ENCODE measurements around the gene CEP164.

The CEP164 gene

DNA sequence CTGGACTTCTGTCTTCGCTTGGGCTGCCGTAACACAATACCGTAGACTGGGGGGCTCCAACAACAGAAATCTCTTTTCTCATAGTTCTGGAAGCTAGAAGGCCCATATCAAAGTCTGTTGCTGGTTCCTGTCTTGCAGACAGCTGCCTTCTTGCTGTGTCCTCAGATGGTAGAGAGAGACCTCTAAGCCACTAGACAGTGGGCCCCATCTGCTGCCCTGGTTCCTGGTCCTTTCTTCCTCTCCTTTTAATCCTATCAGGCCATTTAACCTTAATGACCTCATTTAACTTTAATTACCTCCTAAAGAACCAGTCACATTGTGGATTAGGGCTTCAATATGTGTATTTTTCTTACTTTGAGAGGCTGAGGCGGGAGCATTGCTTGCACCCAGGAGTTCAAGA is 9.4 kb downstream of the CEP164 start:
- ChIA-PET CTCF (no interaction called here), POLR2A (ENCODE audit: low non-redundant PET) (interaction anchor here (0.6 kb wide), 1 partner anchor 70 kb away, joined by 5 read pairs; no protein-coding TSS in a partner anchor)
- TF ChIP-seq, protein P1, sequence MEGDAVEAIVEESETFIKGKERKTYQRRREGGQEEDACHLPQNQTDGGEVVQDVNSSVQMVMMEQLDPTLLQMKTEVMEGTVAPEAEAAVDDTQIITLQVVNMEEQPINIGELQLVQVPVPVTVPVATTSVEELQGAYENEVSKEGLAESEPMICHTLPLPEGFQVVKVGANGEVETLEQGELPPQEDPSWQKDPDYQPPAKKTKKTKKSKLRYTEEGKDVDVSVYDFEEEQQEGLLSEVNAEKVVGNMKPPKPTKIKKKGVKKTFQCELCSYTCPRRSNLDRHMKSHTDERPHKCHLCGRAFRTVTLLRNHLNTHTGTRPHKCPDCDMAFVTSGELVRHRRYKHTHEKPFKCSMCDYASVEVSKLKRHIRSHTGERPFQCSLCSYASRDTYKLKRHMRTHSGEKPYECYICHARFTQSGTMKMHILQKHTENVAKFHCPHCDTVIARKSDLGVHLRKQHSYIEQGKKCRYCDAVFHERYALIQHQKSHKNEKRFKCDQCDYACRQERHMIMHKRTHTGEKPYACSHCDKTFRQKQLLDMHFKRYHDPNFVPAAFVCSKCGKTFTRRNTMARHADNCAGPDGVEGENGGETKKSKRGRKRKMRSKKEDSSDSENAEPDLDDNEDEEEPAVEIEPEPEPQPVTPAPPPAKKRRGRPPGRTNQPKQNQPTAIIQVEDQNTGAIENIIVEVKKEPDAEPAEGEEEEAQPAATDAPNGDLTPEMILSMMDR (conservative IDR thresholded peaks at IDR 0.05; ENCODE audit: low read depth): no peak
- no peak overlapping the region for H3K27ac ChIP-seq
- no peak for DNase-seq (ENCODE audit: low spot score)

DNA sequence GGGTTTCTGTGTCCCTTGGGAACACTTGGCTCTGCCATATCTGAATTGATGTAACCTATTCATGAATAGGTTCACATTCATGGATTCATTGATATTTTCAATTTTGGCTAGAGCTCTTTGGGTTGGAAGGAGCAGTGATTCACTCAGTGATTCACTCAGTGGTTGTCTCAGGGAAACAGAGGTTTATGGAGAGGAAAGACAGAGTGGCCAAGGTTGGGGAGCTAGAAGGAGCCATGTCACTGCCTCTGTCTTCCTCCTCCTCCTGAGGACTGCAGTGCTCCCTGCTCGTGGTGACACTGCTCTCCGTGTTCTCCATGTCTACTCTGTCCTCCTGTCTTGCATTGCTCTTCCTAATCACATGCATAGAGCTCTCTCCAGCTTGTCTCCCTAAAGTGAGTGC is 17.4 kb downstream of the CEP164 start:
- CTCF ChIA-PET: no interaction called here
- TF ChIP-seq, protein P1 (conservative IDR thresholded peaks at IDR 0.05; ENCODE audit: low read depth): no peak
- POLR2A ChIA-PET (ENCODE audit: low non-redundant PET): no interaction called here
- DNase-seq (ENCODE audit: low spot score): no peak
- no peak overlapping the region for H3K27ac ChIP-seq

DNA sequence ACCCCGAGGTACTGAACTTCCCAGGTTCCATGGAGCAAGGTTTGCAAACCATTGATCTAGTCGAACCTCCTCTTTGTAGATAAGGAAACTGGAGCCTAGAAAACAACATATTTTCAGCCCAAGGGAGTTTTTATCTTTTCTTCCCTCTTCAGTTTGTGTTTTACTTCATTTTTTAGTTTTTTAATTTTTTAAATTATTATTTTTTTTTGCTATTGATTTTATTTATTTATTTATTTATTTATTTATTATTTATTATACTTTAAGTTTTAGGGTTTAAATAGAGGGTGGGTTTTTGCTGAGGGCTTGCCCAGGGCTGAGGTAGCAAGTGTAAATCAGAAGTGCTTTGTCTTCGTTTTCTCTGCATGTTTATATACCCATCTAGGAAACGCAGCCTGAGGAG is 26.9 kb downstream of the CEP164 start:
- TF ChIP-seq, protein P1 (conservative IDR thresholded peaks at IDR 0.05; ENCODE audit: low read depth): no peak
- no peak for DNase-seq (ENCODE audit: low spot score)
- POLR2A ChIA-PET (ENCODE audit: low non-redundant PET): no interaction called here
- no peak overlapping the region for H3K27ac ChIP-seq
- CTCF ChIA-PET: interaction anchor here (0.6 kb wide), 1 partner anchor 30 kb away, joined by 3 read pairs; no protein-coding TSS in a partner anchor

DNA sequence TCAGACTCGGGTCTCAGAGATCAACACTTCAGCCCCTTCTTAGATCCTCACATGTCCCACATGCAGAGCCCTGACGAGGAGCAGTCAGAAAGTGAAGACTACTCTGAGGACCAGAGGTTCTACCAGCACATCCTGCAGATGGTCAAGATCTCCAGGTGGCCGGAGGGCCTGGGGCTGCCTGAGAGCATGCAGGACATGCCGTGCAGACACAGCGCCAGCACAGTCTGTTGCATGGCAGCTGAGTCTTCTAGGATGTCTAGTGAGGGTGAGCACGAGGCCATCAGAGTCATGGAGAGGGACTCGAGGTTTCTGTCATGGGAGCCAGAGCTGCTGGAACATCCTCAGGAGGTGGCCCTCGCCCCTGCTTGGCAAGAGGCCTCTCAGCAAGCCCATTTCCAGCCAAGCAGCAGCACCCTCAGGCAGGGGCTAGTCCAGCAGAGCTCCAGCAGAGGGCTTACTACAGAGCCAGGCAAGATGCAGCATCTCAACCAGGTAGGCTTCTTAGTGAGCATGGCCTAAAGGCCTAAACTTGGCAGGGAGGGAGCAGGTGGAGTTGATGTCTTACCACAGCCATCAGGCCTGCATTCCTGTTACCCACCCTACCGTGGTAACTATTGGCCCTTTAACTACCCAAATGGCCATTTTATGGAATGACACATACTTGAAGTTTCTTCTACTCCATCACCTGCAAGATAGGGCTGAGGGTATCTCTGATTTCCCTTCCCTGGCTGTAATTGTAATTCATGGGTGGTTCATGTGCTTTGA is 28.7 kb downstream of the CEP164 start:
- POLR2A ChIA-PET (ENCODE audit: low non-redundant PET): no interaction called here
- CTCF ChIA-PET: no interaction called here

DNA sequence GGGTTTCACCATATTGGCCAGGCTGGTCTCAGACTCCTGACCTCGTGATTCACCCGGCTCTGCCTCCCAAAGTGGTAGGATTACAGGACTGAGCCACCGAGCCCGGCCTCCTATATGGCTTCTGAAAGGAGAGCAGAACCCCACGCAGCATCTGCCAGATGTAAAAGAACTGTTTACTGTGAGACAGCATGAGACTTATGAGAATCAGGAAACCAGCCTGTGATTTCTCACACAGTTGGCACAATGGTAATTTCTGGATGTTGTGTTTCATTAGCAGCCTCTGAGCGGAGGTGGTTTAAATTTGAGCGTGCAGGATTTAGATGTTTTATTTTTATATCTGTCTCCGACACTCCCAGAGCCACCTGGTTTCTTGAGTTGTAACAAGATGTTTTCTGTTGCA is 33.8 kb downstream of the CEP164 start:
- H3K27ac ChIP-seq: no peak overlapping the region
- DNase-seq (ENCODE audit: low spot score): no peak
- ChIA-PET POLR2A (ENCODE audit: low non-redundant PET) (no interaction called here), CTCF (no interaction called here)
- TF ChIP-seq, protein P1 (conservative IDR thresholded peaks at IDR 0.05; ENCODE audit: low read depth): no peak

More for the DNA sequence above, 28.7 kb downstream of the CEP164 start:
- TF ChIP-seq, protein P1 (conservative IDR thresholded peaks at IDR 0.05; ENCODE audit: low read depth): no peak
- no peak overlapping the region for H3K27ac ChIP-seq
- no peak for DNase-seq (ENCODE audit: low spot score)

DNA sequence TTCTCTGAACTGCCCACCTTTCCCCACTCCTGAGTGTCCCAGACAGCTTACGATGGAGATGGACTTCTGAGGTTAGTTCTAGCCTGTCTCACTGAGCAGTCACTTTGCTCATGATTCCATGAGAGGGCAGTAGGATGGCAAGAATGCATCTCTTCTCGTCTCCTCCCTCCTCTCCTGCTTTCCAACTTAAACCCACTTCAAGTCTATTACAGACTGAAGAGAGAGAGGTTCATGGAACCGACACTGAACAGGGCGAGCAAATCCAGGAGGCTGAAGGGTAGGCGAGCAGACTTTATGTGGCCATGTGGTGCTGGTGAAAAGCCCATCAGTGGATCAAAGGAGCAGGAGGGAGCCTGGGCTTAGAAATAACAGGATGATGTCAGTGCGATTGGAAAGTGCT is 38.6 kb downstream of the CEP164 start:
- TF ChIP-seq, protein P1 (conservative IDR thresholded peaks at IDR 0.05; ENCODE audit: low read depth): no peak
- CTCF ChIA-PET: no interaction called here
- POLR2A ChIA-PET (ENCODE audit: low non-redundant PET): no interaction called here

More for the DNA sequence above, 38.6 kb downstream of the CEP164 start:
- no peak for DNase-seq (ENCODE audit: low spot score)
- no peak overlapping the region for H3K27ac ChIP-seq
